Osteocyte (in vitro differentiated cells): ENCODE measurements around the gene SEC14L1. TPM values are rescaled to one million over a fixed set of nuclear protein-coding genes. Genes with fewer than 3 reads are reported as not detected.
A peak's percentile ranks its signal among the peaks of the same experiment; 100 is the strongest.

Experiments
- DNase-seq: peaks from one replicate; pipeline ENCODE4 v3.0.0; 2021; ENCODE audit warnings: mixed read lengths; ENCODE audit not compliant: unreplicated experiment; ENCODE audit errors: extremely low spot score
- H3K27ac Mint-ChIP-seq: one replicate; pipeline ENCODE4 v1.8.0; 2021; ENCODE audit warnings: mild to moderate bottlenecking, mixed read lengths; ENCODE audit not compliant: unreplicated experiment
- H3K27me3 Mint-ChIP-seq: one replicate; pipeline ENCODE4 v1.8.0; 2021; ENCODE audit warnings: mixed read lengths; ENCODE audit not compliant: unreplicated experiment
- H3K36me3 Mint-ChIP-seq: one replicate; pipeline ENCODE4 v1.8.0; 2021; ENCODE audit warnings: mixed read lengths; ENCODE audit not compliant: unreplicated experiment
- H3K4me1 Mint-ChIP-seq: one replicate; pipeline ENCODE4 v1.8.0; 2021; ENCODE audit warnings: mixed read lengths; ENCODE audit not compliant: unreplicated experiment
- H3K4me3 Mint-ChIP-seq: one replicate; pipeline ENCODE4 v1.8.0; 2021; ENCODE audit warnings: mild to moderate bottlenecking, moderate library complexity, mixed read lengths; ENCODE audit not compliant: unreplicated experiment
- H3K9me3 Mint-ChIP-seq: one replicate; pipeline ENCODE4 v1.8.0; 2021; ENCODE audit warnings: mixed read lengths; ENCODE audit not compliant: unreplicated experiment
- total RNA-seq: library from RNA; stranded (reverse); gene quantifications from 2 replicates; pipeline ENCODE4 v1.2.1, GENCODE V29; 2021
- TF ChIP-seq, protein P1 (sequence below): fragments of 200-600 bp; sonication (generic); IDR thresholded peaks from 2 replicates; pipeline ENCODE4 v1.5.0; 2021; ENCODE audit warnings: antibody characterized with exemption, mild to moderate bottlenecking, moderate library complexity

SEC14L1 gene
- total RNA-seq, 1 donor from 2014 or later: 82.9 TPM

DNA sequence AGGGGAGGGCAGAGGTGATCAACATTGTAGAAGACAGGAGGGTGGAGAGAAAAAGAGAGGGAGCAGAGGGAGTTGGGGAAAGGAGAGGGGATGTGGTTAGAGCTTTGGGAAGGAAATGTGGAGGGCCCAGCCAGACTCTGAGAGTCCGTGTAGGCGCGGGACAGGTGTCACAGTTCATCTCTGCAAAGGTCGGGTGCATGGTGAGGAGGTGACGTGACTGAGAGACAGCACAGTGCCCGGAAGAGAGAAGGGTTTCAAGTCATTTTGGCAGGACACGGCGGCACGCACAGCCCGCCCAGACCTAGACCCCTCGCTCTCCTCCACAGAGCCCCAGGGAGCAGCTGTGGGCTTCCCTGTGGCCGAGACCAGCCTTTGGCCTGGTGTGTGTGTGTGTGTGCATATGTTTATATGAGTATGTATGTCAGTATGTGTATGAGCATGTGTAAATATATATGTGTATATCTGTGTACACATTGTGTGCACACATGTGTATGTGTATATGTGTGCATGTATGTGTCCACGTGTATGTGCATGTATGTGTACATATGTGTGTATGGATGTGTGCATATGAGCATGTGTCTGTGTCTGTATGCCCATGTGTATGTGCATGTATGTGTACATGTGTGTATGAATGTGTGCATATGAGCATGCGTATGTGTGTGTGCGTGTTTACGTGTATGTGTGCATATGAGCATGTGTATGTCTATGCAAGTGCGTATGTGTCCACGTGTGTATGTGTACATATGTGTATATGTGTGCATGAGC is 104.6 kb downstream of the SEC14L1 start:
- no peak for DNase-seq
- no peak overlapping the region for H3K4me3 Mint-ChIP-seq
- H3K36me3 Mint-ChIP-seq: no peaks in the 10 kb centered on the region
- no peaks in the 10 kb centered on the region for H3K27me3 Mint-ChIP-seq
- no peaks in the 10 kb centered on the region for H3K9me3 Mint-ChIP-seq
- peaks cover 3% of the 10 kb centered on the region for H3K4me1 Mint-ChIP-seq
- no peak overlapping the region for H3K27ac Mint-ChIP-seq
- TF ChIP-seq, protein P1, sequence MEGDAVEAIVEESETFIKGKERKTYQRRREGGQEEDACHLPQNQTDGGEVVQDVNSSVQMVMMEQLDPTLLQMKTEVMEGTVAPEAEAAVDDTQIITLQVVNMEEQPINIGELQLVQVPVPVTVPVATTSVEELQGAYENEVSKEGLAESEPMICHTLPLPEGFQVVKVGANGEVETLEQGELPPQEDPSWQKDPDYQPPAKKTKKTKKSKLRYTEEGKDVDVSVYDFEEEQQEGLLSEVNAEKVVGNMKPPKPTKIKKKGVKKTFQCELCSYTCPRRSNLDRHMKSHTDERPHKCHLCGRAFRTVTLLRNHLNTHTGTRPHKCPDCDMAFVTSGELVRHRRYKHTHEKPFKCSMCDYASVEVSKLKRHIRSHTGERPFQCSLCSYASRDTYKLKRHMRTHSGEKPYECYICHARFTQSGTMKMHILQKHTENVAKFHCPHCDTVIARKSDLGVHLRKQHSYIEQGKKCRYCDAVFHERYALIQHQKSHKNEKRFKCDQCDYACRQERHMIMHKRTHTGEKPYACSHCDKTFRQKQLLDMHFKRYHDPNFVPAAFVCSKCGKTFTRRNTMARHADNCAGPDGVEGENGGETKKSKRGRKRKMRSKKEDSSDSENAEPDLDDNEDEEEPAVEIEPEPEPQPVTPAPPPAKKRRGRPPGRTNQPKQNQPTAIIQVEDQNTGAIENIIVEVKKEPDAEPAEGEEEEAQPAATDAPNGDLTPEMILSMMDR: no peak

DNA sequence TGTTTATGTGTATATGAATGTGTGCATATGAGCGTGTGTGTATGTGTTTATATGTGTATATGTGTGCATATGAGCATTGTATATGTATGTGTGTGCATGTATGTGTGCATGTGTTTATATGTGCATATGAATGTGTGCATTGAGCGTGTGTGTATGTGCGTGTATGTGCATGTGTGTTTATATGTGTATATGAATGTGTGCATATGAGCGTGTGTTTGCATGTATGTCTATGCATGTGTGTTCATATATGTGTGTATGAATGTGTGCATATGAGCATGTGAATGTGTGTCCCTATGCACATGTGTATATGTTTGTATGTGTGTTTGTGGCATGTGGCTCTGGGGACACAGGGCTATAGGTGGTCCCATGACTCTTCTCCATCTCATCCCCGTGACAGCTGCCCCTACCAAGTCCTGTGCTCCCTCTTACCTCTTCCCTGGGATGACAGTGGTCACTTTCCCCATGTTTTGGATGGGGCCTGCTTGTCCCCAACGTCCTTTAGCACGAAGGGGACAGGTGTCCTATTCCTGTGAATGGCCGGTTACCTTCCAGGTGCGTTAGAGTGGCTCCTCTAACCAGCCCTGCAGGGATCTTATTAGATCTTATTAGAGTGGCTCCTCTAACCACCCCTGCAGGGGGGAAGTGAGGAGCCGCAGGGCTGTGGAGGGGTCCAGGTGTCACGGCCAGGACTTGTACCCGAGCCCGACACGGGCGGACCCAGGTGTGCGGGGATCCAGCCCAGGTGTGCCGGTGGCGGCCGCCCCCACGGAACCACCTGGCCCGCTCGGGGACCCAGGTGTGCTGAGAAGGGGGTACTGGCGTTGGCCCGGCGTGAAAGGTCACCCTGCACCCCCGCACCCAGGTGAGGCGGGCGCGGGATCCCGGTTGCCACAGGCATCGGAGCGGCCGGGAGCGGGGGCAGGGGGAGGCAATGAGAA is 105.6 kb downstream of the SEC14L1 start:
- TF ChIP-seq, protein P1: no peak

DNA sequence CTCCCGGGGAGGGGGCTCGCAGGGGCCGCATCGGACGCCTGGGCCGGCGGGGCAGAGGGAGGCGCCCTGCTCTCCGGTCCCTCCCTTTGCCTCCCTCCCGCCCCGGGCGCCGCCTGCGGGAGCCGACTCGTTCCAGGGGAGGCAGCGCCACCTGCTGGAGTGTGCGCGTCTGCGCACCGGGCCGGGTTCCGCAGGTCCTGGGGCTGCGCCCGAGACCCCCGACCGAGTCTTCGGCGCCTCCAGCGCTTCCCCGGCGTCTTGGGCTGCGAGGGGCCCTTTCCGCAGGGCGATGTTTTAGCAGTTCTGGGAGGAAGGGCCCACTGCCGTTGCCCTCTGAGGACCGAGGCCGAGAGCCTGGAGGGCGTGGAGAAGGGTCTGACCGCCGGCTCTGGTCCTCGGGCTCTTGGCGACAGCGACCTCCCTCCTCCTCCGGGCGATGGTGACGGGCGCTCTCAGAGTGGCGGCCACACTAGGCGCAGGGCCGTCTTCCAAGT is 106.3 kb downstream of the SEC14L1 start:
- DNase-seq: peak; percentile 95
- peak overlapping the region; percentile 67 for H3K4me3 Mint-ChIP-seq
- no peaks in the 10 kb centered on the region for H3K27me3 Mint-ChIP-seq
- no peak overlapping the region for H3K27ac Mint-ChIP-seq
- H3K36me3 Mint-ChIP-seq: no peaks in the 10 kb centered on the region
- peaks cover 10% of the 10 kb centered on the region for H3K4me1 Mint-ChIP-seq
- TF ChIP-seq, protein P1: peak; percentile 100
- H3K9me3 Mint-ChIP-seq: no peaks in the 10 kb centered on the region

More for the DNA sequence above, 105.6 kb downstream of the SEC14L1 start:
- H3K27me3 Mint-ChIP-seq: no peaks in the 10 kb centered on the region
- no peak for DNase-seq
- no peak overlapping the region for H3K27ac Mint-ChIP-seq
- peak overlapping the region; percentile 50 for H3K4me3 Mint-ChIP-seq
- H3K9me3 Mint-ChIP-seq: no peaks in the 10 kb centered on the region
- peaks cover 3% of the 10 kb centered on the region for H3K4me1 Mint-ChIP-seq
- H3K36me3 Mint-ChIP-seq: no peaks in the 10 kb centered on the region

DNA sequence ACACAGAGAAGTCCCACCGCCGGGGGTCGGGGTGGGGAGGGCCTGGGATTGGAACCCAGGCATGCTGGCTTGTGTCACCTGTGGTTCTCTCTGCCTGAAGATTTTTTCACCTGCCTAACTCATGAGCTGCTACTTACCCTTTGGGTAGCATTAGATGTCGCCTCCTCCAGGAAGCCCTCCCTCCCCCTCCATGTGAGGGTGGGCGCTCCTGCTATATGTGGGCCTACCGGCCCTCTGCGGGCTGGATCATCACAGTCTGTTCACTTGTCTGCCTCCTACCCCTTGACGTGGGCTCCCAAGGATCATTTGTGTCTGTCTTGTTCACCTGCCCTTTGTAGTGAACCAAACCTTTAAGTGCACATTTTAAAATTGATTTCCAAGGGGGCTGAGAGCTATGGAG is 106.8 kb downstream of the SEC14L1 start:
- TF ChIP-seq, protein P1: no peak
- no peaks in the 10 kb centered on the region for H3K9me3 Mint-ChIP-seq

More for the DNA sequence above, 106.8 kb downstream of the SEC14L1 start:
- Mint-ChIP-seq H3K4me1 (peaks cover 14% of the 10 kb centered on the region), H3K36me3 (no peaks in the 10 kb centered on the region), H3K27me3 (no peaks in the 10 kb centered on the region), H3K27ac (no peak overlapping the region), H3K4me3 (peak overlapping the region; percentile 67)
- no peak for DNase-seq
